ENCODE measurements around the gene FHIT. TPM values are rescaled to one million over a fixed set of nuclear protein-coding genes. Genes with fewer than 3 reads are reported as not detected.
A peak's percentile ranks its signal among the peaks of the same experiment; 100 is the strongest.

The FHIT gene
- total RNA-seq, 1 experiment from 2014 or later, result 7.8 TPM

- DNase-seq (ENCODE audit: low spot score), result no peak
- in situ Hi-C loops (cut with HindIII; ENCODE audit: low sequenced_read_pairs), result no loop called here
Measured at GRCh38 chr3:60023189-60023588, 1228.1 kb downstream of the FHIT start.

- in situ Hi-C loops (cut with HindIII; ENCODE audit: low sequenced_read_pairs), result no loop called here
- no peak for DNase-seq (ENCODE audit: low spot score)
Measured at GRCh38 chr3:60017631-60018030, 1233.6 kb downstream of the FHIT start.

GRCh38 chr3:60015032-60015705 is 1236.1 kb downstream of the FHIT start:
- DNase-seq (ENCODE audit: low spot score), result no peak
- in situ Hi-C loops (cut with HindIII; ENCODE audit: low sequenced_read_pairs), result no loop called here

- DNase-seq (ENCODE audit: low spot score), result no peak
- in situ Hi-C loops (cut with HindIII; ENCODE audit: low sequenced_read_pairs), result no loop called here
Measured at GRCh38 chr3:60013241-60013640, 1238.0 kb downstream of the FHIT start.

- DNase-seq (ENCODE audit: low spot score), result no peak
- in situ Hi-C loops (cut with HindIII; ENCODE audit: low sequenced_read_pairs), result no loop called here
Measured at GRCh38 chr3:60011218-60011617, 1240.0 kb downstream of the FHIT start.

GRCh38 chr3:60010781-60011180 is 1240.5 kb downstream of the FHIT start:
- no peak for DNase-seq (ENCODE audit: low spot score)
- in situ Hi-C loops (cut with HindIII; ENCODE audit: low sequenced_read_pairs), result no loop called here

- in situ Hi-C loops (cut with HindIII; ENCODE audit: low sequenced_read_pairs), result no loop called here
- no peak for DNase-seq (ENCODE audit: low spot score)
Measured at GRCh38 chr3:60009931-60010478, 1241.2 kb downstream of the FHIT start.

GRCh38 chr3:60001369-60001768 is 1249.9 kb downstream of the FHIT start:
- in situ Hi-C loops (cut with HindIII; ENCODE audit: low sequenced_read_pairs), result no loop called here
- DNase-seq (ENCODE audit: low spot score), result no peak

- DNase-seq (ENCODE audit: low spot score), result peak; percentile 87
- in situ Hi-C loops (cut with HindIII; ENCODE audit: low sequenced_read_pairs), result no loop called here
Measured at GRCh38 chr3:60000311-60001105, 1250.7 kb downstream of the FHIT start.

- in situ Hi-C loops (cut with HindIII; ENCODE audit: low sequenced_read_pairs), result no loop called here
- no peak for DNase-seq (ENCODE audit: low spot score)
Measured at GRCh38 chr3:59998058-59998457, 1253.2 kb downstream of the FHIT start.

- in situ Hi-C loops (cut with HindIII; ENCODE audit: low sequenced_read_pairs), result no loop called here
- DNase-seq (ENCODE audit: low spot score), result no peak
Measured at GRCh38 chr3:59997583-59997982, 1253.7 kb downstream of the FHIT start.

- in situ Hi-C loops (cut with HindIII; ENCODE audit: low sequenced_read_pairs), result no loop called here
- no peak for DNase-seq (ENCODE audit: low spot score)
Measured at GRCh38 chr3:59996056-59996455, 1255.2 kb downstream of the FHIT start.

GRCh38 chr3:59995563-59995962 is 1255.7 kb downstream of the FHIT start:
- in situ Hi-C loops (cut with HindIII; ENCODE audit: low sequenced_read_pairs), result no loop called here
- DNase-seq (ENCODE audit: low spot score), result no peak

GRCh38 chr3:59994732-59995304 is 1256.4 kb downstream of the FHIT start:
- in situ Hi-C loops (cut with HindIII; ENCODE audit: low sequenced_read_pairs), result no loop called here
- DNase-seq (ENCODE audit: low spot score), result peak; percentile 70

- DNase-seq (ENCODE audit: low spot score), result no peak
- in situ Hi-C loops (cut with HindIII; ENCODE audit: low sequenced_read_pairs), result no loop called here
Measured at GRCh38 chr3:59992578-59992977, 1258.7 kb downstream of the FHIT start.

- DNase-seq (ENCODE audit: low spot score), result no peak
- in situ Hi-C loops (cut with HindIII; ENCODE audit: low sequenced_read_pairs), result no loop called here
Measured at GRCh38 chr3:59990915-59991314, 1260.3 kb downstream of the FHIT start.

GRCh38 chr3:59982510-59982909 is 1268.7 kb downstream of the FHIT start:
- DNase-seq (ENCODE audit: low spot score), result no peak
- in situ Hi-C loops (cut with HindIII; ENCODE audit: low sequenced_read_pairs), result no loop called here

- DNase-seq (ENCODE audit: low spot score), result no peak
- in situ Hi-C loops (cut with HindIII; ENCODE audit: low sequenced_read_pairs), result no loop called here
Measured at GRCh38 chr3:59981377-59981776, 1269.9 kb downstream of the FHIT start.

GRCh38 chr3:59980576-59980975 is 1270.7 kb downstream of the FHIT start:
- in situ Hi-C loops (cut with HindIII; ENCODE audit: low sequenced_read_pairs), result no loop called here

GRCh38 chr3:59979542-59979941 is 1271.7 kb downstream of the FHIT start:
- no peak for DNase-seq (ENCODE audit: low spot score)
- in situ Hi-C loops (cut with HindIII; ENCODE audit: low sequenced_read_pairs), result no loop called here

More at GRCh38 chr3:59980576-59980975, 1270.7 kb downstream of the FHIT start:
- no peak for DNase-seq (ENCODE audit: low spot score)
